HUES48 (cell line): ENCODE measurements around the gene CD8B.

ENCODE experiments used
- H3K27ac ChIP-seq: one replicate; pipeline ENCODE4 v1.7.0; 2013; ENCODE audit warnings: low read depth, low read length, inconsistent platforms
- H3K27me3 ChIP-seq: 2 replicates; pipeline ENCODE4 v1.6.1; 2013; ENCODE audit warnings: mild to moderate bottlenecking, low read length; ENCODE audit not compliant: control insufficient read depth, insufficient read depth
- H3K36me3 ChIP-seq: 2 replicates; pipeline ENCODE4 v1.6.1; 2013; ENCODE audit warnings: low read length; ENCODE audit not compliant: control insufficient read depth, insufficient read depth
- H3K4me1 ChIP-seq: 2 replicates; pipeline ENCODE4 v1.6.1; 2013; ENCODE audit warnings: mild to moderate bottlenecking, low read length; ENCODE audit not compliant: control insufficient read depth, insufficient read depth
- H3K4me3 ChIP-seq: 2 replicates; pipeline ENCODE4 v1.5.1; 2013; ENCODE audit warnings: mild to moderate bottlenecking, low read depth, low read length
- H3K9ac ChIP-seq: 2 replicates; pipeline ENCODE4 v1.6.1; 2013; ENCODE audit warnings: mild to moderate bottlenecking, low read depth, low read length, moderate library complexity
- H3K9me3 ChIP-seq: 2 replicates; pipeline ENCODE4 v1.6.1; 2013; ENCODE audit warnings: low read length; ENCODE audit not compliant: control insufficient read depth, insufficient read depth

CD8B gene

GRCh38 chr2:86785456-86785855 is 76.2 kb downstream of the CD8B start:
- peaks cover 38% of the 10 kb centered on the region for H3K27me3 ChIP-seq
- no peaks in the 10 kb centered on the region for H3K4me1 ChIP-seq
- H3K36me3 ChIP-seq, result no peaks in the 10 kb centered on the region
- H3K27ac ChIP-seq, result no peak overlapping the region
- no peak overlapping the region for H3K4me3 ChIP-seq
- H3K9ac ChIP-seq, result no peak overlapping the region
- H3K9me3 ChIP-seq, result no peaks in the 10 kb centered on the region

- Histone ChIP-seq H3K9ac (no peak overlapping the region), H3K4me1 (no peaks in the 10 kb centered on the region), H3K27ac (no peak overlapping the region), H3K27me3 (peaks cover 22% of the 10 kb centered on the region), H3K4me3 (no peak overlapping the region), H3K36me3 (no peaks in the 10 kb centered on the region), H3K9me3 (no peaks in the 10 kb centered on the region)
These were observed 77.9 kb downstream of the CD8B start for GRCh38 chr2:86783615-86784339.

GRCh38 chr2:86782748-86783147 is 78.9 kb downstream of the CD8B start:
- H3K36me3 ChIP-seq, result no peaks in the 10 kb centered on the region
- H3K27me3 ChIP-seq, result peaks cover 11% of the 10 kb centered on the region
- no peak overlapping the region for H3K4me3 ChIP-seq
- no peaks in the 10 kb centered on the region for H3K4me1 ChIP-seq
- no peak overlapping the region for H3K27ac ChIP-seq
- no peaks in the 10 kb centered on the region for H3K9me3 ChIP-seq
- no peak overlapping the region for H3K9ac ChIP-seq

- Histone ChIP-seq H3K36me3 (no peaks in the 10 kb centered on the region), H3K9ac (no peak overlapping the region), H3K4me3 (no peak overlapping the region), H3K9me3 (no peaks in the 10 kb centered on the region), H3K27ac (no peak overlapping the region), H3K4me1 (no peaks in the 10 kb centered on the region), H3K27me3 (peaks cover 4% of the 10 kb centered on the region)
These were observed 80.3 kb downstream of the CD8B start for GRCh38 chr2:86781363-86781762.

GRCh38 chr2:86779971-86780370 is 81.7 kb downstream of the CD8B start:
- Histone ChIP-seq H3K9me3 (no peaks in the 10 kb centered on the region), H3K4me3 (no peak overlapping the region), H3K36me3 (peaks cover 12% of the 10 kb centered on the region), H3K27me3 (peaks cover 3% of the 10 kb centered on the region; the same call in 1 of the 2 replicates), H3K27ac (no peak overlapping the region), H3K4me1 (no peaks in the 10 kb centered on the region), H3K9ac (no peak overlapping the region)

GRCh38 chr2:86778957-86779356 is 82.7 kb downstream of the CD8B start:
- Histone ChIP-seq H3K4me1 (no peaks in the 10 kb centered on the region), H3K36me3 (peaks cover 21% of the 10 kb centered on the region), H3K9ac (no peak overlapping the region), H3K27me3 (no peaks in the 10 kb centered on the region), H3K27ac (no peak overlapping the region), H3K9me3 (no peaks in the 10 kb centered on the region), H3K4me3 (no peak overlapping the region)

GRCh38 chr2:86776532-86776931 is 85.2 kb downstream of the CD8B start:
- no peak overlapping the region for H3K27ac ChIP-seq
- H3K9me3 ChIP-seq, result no peaks in the 10 kb centered on the region
- peaks cover 42% of the 10 kb centered on the region for H3K36me3 ChIP-seq
- no peaks in the 10 kb centered on the region for H3K4me1 ChIP-seq
- H3K27me3 ChIP-seq, result no peaks in the 10 kb centered on the region
- H3K4me3 ChIP-seq, result no peak overlapping the region
- no peak overlapping the region for H3K9ac ChIP-seq

GRCh38 chr2:86775338-86775737 is 86.3 kb downstream of the CD8B start:
- Histone ChIP-seq H3K4me3 (no peak overlapping the region), H3K36me3 (peaks cover 54% of the 10 kb centered on the region), H3K4me1 (no peaks in the 10 kb centered on the region)

GRCh38 chr2:86774862-86775261 is 86.8 kb downstream of the CD8B start:
- Histone ChIP-seq H3K4me1 (no peaks in the 10 kb centered on the region), H3K36me3 (peaks cover 59% of the 10 kb centered on the region), H3K9ac (no peak overlapping the region), H3K9me3 (no peaks in the 10 kb centered on the region), H3K4me3 (no peak overlapping the region), H3K27ac (no peak overlapping the region), H3K27me3 (no peaks in the 10 kb centered on the region)

More at GRCh38 chr2:86775338-86775737, 86.3 kb downstream of the CD8B start:
- Histone ChIP-seq H3K9me3 (no peaks in the 10 kb centered on the region), H3K9ac (no peak overlapping the region), H3K27me3 (no peaks in the 10 kb centered on the region), H3K27ac (no peak overlapping the region)

GRCh38 chr2:86772611-86773010 is 89.1 kb downstream of the CD8B start:
- Histone ChIP-seq H3K9ac (no peak overlapping the region), H3K36me3 (peaks cover 80% of the 10 kb centered on the region), H3K27ac (no peak overlapping the region), H3K27me3 (no peaks in the 10 kb centered on the region), H3K4me3 (no peak overlapping the region), H3K4me1 (no peaks in the 10 kb centered on the region), H3K9me3 (no peaks in the 10 kb centered on the region)

GRCh38 chr2:86770816-86771301 is 90.8 kb downstream of the CD8B start:
- no peaks in the 10 kb centered on the region for H3K4me1 ChIP-seq
- no peaks in the 10 kb centered on the region for H3K27me3 ChIP-seq
- H3K9ac ChIP-seq, result no peak overlapping the region
- H3K36me3 ChIP-seq, result peaks cover 89% of the 10 kb centered on the region
- no peaks in the 10 kb centered on the region for H3K9me3 ChIP-seq
- no peak overlapping the region for H3K4me3 ChIP-seq
- no peak overlapping the region for H3K27ac ChIP-seq
